GM18505 (cell line): ENCODE results near the gene PSMB7.
"Not testable (repeated sequence)": the region's sequence is repeated elsewhere in the genome, so short reads cannot be mapped to it uniquely, and the experiment has no call there.

Experiments
- ATAC-seq: cut with Tn5 transposase; IDR thresholded peaks from one replicate; pipeline ENCODE4 v1.9.1; 2021; ENCODE audit not compliant: unreplicated experiment
- POLR2A ChIP-seq: IDR thresholded peaks from 4 replicates; pipeline ENCODE4 v1.6.1; 2011; ENCODE audit warnings: borderline replicate concordance; ENCODE audit not compliant: insufficient read depth, insufficient read length; ENCODE audit errors: extremely low read depth

The PSMB7 gene

DNA sequence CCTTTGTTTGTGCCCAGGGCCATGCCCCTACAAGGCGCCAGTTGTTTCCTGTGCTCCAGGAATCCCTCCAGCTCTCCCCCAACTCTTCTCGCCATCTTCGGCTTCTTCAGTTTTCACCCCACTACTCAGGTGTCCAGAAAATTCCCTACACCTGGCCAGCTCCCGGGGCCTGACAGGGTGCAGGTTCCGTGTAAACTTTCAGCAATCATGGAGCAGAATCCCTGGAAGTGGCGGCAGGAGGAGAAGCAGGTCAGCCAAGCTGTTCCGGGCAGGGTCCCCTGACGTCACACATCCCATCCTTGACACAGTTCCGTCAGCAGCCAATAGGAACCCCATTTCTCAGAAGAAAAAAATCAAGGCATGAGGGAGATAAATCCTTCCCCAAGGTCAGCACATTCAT is 22.8 kb upstream of the PSMB7 start:
- no peak for ATAC-seq
- TF ChIP-seq POLR2A, result no peak

DNA sequence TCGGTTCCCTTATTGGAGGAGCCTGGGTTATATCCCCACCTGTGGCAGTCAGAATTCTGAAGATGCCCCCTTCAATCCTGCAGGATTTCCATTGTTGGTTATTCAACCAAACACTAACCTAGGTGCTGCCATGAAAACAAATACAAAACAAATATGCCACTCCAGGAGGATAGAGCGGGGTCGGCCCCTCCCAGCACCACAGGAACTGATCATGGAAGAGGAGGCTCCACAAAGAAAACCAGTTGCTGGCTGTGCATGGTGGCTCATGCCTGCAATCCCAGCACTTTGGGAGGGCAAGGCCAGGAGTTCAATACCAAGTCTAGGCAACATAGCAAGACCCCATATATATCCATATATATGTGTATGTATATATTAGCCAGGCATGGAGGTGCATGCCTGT is 21.8 kb upstream of the PSMB7 start:
- TF ChIP-seq POLR2A, result no peak
- no peak for ATAC-seq

DNA sequence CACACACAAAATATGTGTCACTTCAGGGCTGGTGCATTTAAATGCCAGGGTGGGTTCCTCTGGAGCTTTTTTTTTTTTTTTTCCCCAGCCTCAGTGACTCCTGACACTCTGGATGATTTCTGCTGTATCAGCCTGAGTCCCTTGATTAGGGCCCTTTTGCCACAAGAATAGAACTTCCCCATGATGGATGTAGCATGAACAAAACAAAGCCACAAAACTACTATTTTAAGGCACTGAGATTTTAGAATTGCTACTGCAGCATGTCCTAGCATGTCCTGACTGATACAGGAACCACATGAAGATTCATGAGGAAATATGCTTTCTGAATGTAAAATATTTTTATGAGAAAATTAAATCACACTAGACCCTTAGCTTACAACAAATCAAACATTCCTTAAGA is 21.1 kb upstream of the PSMB7 start:
- no peak for ATAC-seq
- TF ChIP-seq POLR2A, result no peak

GRCh38 chr9:124429530-124429867 is 14.3 kb upstream of the PSMB7 start:
- TF ChIP-seq POLR2A, result no peak
- ATAC-seq, result no peak

GRCh38 chr9:124428751-124429529 is 13.7 kb upstream of the PSMB7 start:
- no peak for ATAC-seq
- no peak for TF ChIP-seq POLR2A

- no peak for ATAC-seq
- TF ChIP-seq POLR2A, result no peak
These were observed 12.0 kb upstream of the PSMB7 start for GRCh38 chr9:124427281-124427680.

- TF ChIP-seq POLR2A, result no peak
- ATAC-seq, result no peak
These were observed 11.1 kb upstream of the PSMB7 start for GRCh38 chr9:124426361-124426760.

DNA sequence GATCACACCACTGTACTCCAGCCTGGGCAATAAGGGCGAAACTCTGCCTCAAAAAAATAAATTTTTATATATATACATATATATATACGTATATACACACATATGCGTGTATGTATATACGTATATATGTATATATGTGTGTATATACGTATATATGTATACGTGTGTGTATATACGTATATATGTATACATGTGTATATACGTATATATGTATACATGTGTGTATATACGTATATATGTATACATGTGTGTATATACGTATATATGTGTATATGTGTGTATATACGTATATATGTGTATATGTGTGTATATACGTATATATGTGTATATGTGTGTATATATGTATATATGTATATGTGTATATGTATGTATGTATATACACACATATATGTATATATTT is 10.5 kb upstream of the PSMB7 start:
- not testable (repeated sequence) for ATAC-seq

GRCh38 chr9:124423591-124423990 is 8.3 kb upstream of the PSMB7 start:
- TF ChIP-seq POLR2A, result no peak

GRCh38 chr9:124423155-124423554 is 7.9 kb upstream of the PSMB7 start:
- ATAC-seq, result no peak
- TF ChIP-seq POLR2A, result no peak

More at GRCh38 chr9:124423591-124423990, 8.3 kb upstream of the PSMB7 start:
- ATAC-seq, result no peak

DNA sequence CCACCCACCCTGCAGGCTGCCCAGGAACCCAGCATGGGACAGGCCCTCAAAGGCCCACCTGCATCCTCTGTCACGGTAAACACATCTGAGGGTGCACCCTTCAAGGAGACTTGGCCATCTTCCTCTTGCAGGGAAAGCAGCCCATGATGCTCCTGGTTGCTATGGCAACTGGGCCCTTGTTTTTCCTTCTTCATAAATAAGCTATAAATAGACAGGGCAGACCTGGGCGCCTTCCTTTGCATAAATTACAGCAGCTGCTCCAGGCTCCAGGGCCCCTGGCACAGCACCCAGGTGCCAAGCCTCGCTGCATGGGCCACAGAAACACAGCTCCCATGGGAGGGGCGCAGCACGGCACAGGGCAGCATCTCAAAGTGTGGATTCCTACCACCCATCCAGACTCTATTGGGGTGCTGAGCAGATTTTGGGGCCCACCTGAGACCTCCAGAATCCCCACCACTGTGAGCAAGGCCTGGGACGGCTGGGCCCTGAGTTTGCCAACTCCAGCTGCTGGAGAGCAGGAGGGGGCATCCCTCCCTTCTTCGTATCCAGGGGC is 5.8 kb upstream of the PSMB7 start:
- no peak for TF ChIP-seq POLR2A
- ATAC-seq, result no peak

- no peak for ATAC-seq
These were observed 4.7 kb upstream of the PSMB7 start for GRCh38 chr9:124419832-124420489.

GRCh38 chr9:124415852-124416484 is 726 bp upstream of the PSMB7 start:
- TF ChIP-seq POLR2A, result no peak
- ATAC-seq, result no peak

More at GRCh38 chr9:124419832-124420489, 4.7 kb upstream of the PSMB7 start:
- no peak for TF ChIP-seq POLR2A

GRCh38 chr9:124414612-124415011 is 630 bp downstream of the PSMB7 start:
- ATAC-seq, result no peak
- no peak for TF ChIP-seq POLR2A
